HG02973 (cell line): ENCODE data around the gene PPARD.
"Not testable (repeated sequence)": the region's sequence is repeated elsewhere in the genome, so short reads cannot be mapped to it uniquely, and the experiment has no call there.

ENCODE experiments used
- ATAC-seq: cut with Tn5 transposase; IDR thresholded peaks from one replicate; pipeline ENCODE4 v1.9.1; 2021; ENCODE audit warnings: moderate library complexity; ENCODE audit not compliant: unreplicated experiment

PPARD gene

GRCh38 chr6:35403544-35404442, 61.4 kb downstream of the PPARD start:
- ATAC-seq, result no peak

GRCh38 chr6:35406711-35407485, 64.5 kb downstream of the PPARD start:
- no peak for ATAC-seq

GRCh38 chr6:35409245-35409644, 66.9 kb downstream of the PPARD start:
- ATAC-seq, result no peak

DNA sequence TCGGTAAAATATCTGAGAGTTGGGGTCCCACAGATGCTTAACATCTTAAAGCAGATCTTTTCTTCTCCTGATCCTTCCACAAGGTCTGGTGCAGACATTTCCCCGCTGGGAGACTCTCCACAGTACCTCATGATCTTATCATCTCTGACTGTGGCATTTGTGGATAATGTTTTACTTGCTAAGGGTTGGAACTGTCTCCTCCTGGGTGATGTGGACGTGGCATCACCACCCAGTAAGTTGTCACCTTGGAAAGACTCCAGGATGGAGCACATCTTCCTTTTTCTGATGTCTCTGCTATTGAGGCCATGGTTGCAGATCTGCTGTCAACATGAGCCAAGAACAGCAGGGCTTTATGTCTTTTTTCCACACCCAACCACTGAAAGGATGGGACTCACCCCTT, 67.8 kb downstream of the PPARD start:
- no peak for ATAC-seq

GRCh38 chr6:35411066-35411465, 68.7 kb downstream of the PPARD start:
- no peak for ATAC-seq

- no peak for ATAC-seq
Observed at GRCh38 chr6:35412102-35412501, 69.7 kb downstream of the PPARD start.

GRCh38 chr6:35413911-35414310, 71.6 kb downstream of the PPARD start:
- ATAC-seq, result no peak

GRCh38 chr6:35415065-35415891, 72.9 kb downstream of the PPARD start:
- ATAC-seq, result no peak

- no peak for ATAC-seq
Observed at GRCh38 chr6:35417979-35418661, 75.8 kb downstream of the PPARD start.

DNA sequence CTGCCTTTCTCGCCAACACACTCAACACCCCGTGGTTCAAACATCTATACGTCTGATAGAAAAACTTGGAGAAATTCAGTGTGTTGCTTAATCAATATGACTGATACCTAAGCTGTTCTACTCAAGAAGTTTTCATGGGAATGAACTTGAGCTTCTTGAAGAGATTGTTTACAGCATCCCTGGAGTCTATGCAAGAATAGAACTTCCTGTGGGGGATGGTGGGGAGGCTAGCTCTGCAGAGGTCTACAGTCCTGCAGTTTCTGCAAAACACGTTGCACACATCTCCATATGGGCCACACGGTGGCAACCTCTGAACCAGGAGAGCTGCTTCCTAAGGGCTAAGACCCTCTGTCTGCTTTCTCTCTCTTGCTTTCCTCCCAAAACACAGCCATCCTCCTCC, 77.1 kb downstream of the PPARD start:
- ATAC-seq, result no peak

DNA sequence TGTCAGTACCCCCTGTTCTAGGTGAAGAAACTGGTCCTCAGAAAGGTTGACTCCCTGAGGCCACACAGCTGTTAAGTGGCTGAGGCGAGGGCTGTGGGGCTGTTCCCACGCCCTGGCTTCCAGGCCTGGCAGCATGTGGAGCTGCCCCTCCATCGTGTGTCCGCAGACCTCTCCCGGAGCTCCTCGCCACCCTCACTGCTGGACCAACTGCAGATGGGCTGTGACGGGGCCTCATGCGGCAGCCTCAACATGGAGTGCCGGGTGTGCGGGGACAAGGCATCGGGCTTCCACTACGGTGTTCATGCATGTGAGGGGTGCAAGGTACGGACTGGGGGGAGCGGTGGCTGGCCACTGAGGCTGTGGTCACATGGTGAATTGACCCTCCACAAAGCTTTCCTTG, 77.6 kb downstream of the PPARD start:
- no peak for ATAC-seq

GRCh38 chr6:35425284-35425683, 82.9 kb downstream of the PPARD start:
- ATAC-seq, result no peak

DNA sequence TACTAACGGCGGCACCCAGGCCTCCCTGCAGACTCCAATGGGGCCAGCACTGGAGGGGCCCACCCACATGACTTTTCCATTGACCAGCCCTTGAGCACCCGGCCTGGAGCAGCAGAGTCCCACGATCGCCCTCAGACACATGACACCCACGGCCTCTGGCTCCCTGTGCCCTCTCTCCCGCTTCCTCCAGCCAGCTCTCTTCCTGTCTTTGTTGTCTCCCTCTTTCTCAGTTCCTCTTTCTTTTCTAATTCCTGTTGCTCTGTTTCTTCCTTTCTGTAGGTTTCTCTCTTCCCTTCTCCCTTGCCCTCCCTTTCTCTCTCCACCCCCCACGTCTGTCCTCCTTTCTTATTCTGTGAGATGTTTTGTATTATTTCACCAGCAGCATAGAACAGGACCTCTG, 83.7 kb downstream of the PPARD start:
- no peak for ATAC-seq

DNA sequence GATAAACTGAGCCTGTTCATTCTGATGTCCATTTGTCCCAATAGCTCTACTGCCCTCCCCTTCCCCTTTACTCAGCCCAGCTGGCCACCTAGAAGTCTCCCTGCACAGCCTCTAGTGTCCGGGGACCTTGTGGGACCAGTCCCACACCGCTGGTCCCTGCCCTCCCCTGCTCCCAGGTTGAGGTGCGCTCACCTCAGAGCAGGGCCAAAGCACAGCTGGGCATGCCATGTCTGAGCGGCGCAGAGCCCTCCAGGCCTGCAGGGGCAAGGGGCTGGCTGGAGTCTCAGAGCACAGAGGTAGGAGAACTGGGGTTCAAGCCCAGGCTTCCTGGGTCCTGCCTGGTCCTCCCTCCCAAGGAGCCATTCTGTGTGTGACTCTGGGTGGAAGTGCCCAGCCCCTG, 85.1 kb downstream of the PPARD start:
- ATAC-seq, result no peak

- ATAC-seq, result no peak
Observed at GRCh38 chr6:35427851-35428321, 85.5 kb downstream of the PPARD start.

DNA sequence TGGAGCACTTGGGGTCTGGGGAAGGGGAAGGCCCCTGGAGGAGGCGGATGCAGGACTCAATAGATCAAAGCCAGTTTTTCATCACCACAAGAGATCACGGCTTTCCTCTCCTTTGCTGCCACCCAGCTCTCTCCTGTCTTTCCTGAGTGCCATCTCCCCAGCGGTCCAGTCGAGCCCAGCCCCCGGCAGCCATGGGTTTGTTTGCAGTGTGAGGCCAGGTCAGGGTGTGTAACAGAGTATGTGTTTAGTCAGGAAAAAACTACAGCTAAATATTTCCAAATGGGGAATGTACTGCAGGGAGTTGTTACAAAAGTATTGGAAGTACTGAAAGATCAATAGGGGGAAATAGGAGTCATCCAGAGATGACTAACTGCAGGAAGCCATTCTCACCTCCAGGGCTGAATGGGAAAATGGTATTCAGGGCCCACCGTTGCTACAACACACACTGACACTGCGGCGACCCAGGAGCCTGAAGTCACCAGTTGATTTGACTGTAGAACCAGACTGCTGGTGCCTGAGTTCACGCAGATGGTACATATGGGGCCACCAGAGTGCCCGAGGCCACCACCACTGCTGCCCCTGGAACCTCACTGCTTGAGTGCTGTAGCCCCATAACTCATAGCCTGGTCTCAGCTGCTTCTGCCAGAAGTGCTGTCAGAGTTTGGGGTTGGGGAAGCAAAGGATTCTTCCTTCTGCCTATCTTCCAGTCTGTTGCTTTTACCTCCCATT, 86.2 kb downstream of the PPARD start:
- ATAC-seq, result no peak

DNA sequence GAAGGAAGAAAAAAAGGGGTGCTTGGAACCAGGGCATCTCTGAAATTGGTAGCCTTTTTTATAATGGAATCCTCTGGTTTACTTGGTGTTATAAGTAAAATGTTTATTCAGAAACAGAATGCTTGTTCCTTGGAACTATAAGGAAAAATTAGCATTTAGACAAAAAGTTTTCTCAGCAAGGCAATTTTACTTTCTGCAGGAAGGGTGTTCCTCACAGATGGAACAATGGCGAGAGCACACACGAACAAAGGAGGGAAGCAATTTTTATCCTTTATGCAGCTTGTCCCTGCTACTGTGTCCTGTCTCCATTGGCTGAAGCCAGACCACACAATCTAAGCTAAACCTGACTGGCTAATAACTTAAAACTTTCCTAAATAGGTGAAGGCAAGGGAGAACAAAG, 87.1 kb downstream of the PPARD start:
- ATAC-seq, result no peak

GRCh38 chr6:35432291-35432690, 89.9 kb downstream of the PPARD start:
- ATAC-seq, result no peak

DNA sequence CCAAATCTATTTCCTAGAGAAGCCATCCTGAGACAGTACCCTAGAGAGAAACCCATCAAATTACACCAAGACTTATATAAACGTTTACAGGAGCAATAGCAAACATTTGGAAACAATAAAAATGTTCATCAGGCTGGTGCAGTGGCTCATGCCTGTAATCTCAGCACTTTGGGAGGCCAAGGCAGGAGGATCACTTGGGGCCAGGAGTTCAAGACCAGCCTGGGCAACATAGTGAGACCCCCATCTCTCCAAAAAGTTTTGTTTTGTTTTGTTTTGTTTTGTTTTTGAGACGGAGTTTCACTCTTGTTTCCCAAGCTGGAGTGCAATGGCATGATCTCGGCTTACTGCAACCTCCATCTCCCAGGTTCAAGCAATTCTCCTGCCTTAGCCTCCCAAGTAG, 90.3 kb downstream of the PPARD start:
- ATAC-seq, result not testable (repeated sequence)
